Right kidney (tissue), 1 donor: ENCODE data around the gene CRPPA.

Experiments
- DNase-seq: peaks from one replicate; pipeline ENCODE4 v3.0.0-alpha.2; 2016

The CRPPA gene

DNA sequence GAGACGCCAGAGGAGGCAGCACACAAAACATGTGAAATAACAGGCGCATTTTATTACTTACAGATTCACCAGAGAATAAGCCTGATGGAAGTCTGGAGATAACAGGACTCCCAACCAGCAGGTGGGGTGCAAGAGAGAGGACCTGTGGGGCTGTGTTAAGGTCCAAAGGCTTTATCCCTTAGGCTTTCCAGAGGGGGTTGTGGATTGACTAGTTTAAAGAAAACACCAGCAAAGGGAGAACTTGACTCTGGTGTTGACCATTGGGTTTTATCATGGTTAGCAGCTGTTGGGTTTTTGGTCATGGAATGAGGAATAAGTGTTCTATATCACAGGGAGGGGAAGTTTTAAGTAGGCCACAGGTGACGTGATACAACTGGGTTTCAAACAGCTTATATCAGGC is 1.6 kb upstream of the CRPPA start:
- DNase-seq = no peak

DNA sequence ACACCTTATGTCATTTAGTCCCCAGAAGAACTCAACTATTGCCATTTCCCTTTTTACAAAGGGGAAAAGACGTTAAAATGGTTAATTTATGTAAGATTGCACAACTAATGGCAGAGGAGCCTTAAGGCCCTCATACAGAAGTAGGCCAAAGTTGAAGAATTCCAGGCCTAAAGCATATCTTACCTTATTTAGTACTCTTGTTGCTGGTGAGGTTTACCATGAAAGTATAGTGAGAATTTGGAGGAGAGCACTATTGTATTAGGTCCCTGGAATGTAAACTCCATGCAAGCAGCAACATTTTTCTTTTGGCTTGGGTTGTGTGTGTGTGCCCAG is 731 bp upstream of the CRPPA start:
- no peak for DNase-seq

DNA sequence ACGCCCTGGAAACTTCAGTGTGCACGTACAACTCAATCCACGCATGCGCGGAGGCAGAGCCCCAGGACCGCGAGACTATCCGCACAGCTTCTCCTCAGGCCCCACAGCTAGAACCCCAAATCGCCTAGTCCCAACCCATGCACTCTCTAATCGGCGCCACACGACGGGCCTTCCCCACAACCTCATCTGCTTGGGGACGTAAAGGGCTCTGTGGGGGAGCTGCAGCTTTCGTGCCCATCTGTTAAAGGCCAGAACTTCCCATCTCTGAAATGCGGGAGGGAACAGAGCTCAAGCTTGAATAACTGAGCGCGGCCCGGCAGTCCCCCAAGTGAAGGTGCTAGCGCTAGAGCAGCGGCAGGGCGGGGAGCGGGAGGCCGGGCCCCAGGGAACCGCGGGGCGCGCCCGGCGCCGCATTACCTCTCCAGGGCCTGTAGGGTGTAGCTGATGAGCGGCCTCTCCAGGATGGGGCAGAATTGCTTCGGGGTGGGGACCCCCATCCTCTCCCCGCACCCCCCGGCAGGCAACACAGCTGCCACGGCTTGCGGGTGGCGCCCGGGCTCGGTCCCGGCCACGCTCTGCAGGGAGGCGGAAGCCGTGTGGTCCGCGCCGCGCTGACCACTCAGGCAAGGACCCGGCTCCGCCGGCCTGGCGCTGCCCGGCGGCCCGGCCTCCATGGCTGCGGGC is 547 bp downstream of the CRPPA start:
- peak; percentile 98 for DNase-seq

DNA sequence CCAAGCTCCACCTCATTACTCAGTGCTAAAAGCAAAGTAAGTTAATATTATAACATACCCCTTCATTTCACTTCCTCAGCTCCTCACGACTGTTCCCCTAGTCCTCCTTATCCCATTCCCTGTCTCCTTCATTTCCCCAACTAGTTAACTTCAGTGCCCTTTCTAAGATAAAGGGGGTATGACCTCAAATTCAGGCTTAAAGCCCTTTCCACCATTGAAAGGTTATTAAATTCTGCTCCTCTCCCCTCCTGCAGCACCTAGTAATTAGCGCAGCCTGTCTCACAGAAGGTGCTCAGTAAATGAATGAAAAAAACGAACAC is 1.0 kb downstream of the CRPPA start:
- DNase-seq = no peak

DNA sequence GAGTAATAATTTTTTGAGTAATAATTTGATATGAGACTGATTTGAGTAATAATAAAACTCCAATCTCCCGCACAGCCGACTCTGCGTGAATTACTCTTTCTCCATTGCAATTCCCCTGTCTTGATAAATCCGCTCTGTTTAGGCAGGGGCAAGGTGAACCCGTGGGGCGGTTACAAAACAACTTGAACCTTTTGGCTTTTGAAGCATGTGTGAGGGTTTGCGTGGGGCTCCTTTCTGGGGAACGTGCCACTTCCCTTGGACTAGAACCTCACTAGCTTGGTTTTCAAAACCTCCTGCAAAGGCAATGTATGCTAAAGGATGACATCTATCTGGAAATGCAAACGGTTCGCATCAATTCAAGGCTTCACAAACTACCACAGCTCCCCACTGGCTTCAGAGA is 1.5 kb downstream of the CRPPA start:
- DNase-seq = no peak

DNA sequence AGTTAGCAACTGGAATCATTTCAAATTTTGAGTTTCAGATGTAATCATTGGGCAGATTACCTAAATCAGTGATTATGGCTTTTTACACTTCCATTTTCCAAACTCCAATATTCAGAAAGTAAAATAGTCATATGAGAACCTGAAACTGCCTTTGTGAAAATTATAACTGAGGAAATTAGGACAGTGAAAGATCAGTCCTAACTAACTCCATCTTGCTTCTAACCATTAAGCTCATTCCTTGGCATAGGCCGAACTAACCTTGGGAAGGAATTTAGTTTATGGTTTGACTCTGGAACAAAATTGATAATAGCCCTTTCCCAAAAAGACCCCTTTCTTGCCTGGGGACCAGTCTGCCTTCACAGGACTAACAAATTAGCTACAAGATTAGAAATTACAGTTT is 2.2 kb downstream of the CRPPA start:
- no peak for DNase-seq

DNA sequence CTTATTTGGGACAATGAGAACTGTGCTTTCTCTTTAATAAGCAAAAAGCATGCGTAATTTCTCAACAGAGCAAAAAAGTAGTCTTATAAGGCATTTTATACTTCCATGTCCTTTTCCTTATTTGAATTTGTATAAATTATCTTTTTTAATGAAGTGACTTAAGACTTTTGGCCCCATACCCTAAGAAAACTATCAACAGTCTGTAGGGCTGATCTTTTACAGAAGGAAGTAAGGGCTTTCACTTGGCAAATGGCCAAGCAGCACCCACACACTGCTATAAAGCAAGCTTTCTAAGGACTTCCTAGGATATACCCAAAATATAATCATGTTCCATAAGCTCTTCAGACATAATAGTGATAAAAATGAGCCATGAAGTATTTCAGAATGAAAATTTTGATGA is 3.4 kb downstream of the CRPPA start:
- DNase-seq = no peak

DNA sequence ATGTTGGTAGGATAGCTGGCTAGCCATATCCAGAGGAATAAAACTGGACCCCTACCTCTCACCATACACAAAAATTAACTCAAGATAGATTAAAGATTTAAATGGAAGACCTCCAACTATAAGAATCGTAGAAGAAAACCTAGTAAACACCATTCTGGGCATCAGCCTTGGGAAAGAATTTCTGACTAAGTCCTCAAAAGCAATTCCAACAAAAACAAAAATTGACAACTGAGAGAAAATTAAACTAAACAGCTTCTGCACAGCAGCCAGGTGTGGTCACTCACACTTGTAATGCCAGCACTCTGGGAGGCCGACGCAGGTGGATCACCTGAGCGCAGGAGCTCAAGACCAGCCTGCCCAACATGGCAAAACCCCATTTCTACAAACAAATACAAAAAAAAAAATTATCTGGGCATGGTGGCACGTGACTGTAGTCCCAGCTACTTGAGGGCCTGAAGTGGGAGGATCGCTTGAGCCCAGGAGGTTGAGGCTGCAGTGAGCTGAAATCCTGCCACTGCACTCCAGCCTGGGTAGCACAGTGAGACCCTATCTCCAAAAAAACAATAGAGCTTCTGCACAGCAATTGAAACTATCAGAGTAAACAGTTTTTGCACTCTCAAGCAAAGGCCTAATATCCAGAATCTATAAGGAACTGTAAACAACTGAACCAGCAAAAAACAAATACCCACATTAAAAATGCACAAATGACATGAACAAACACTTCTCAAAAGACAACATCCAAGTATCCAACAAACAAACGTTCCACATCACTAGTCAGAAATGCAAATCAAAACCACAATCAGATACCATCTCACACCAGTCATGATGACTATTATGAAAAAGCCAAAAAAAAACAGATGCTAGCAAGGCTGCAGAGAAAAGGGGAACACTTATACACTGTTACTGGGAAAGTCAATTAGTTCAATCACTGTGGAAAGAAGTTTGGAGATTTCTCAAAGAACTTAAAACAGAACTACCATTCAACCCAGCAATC is 4.8 kb downstream of the CRPPA start:
- DNase-seq = no peak

DNA sequence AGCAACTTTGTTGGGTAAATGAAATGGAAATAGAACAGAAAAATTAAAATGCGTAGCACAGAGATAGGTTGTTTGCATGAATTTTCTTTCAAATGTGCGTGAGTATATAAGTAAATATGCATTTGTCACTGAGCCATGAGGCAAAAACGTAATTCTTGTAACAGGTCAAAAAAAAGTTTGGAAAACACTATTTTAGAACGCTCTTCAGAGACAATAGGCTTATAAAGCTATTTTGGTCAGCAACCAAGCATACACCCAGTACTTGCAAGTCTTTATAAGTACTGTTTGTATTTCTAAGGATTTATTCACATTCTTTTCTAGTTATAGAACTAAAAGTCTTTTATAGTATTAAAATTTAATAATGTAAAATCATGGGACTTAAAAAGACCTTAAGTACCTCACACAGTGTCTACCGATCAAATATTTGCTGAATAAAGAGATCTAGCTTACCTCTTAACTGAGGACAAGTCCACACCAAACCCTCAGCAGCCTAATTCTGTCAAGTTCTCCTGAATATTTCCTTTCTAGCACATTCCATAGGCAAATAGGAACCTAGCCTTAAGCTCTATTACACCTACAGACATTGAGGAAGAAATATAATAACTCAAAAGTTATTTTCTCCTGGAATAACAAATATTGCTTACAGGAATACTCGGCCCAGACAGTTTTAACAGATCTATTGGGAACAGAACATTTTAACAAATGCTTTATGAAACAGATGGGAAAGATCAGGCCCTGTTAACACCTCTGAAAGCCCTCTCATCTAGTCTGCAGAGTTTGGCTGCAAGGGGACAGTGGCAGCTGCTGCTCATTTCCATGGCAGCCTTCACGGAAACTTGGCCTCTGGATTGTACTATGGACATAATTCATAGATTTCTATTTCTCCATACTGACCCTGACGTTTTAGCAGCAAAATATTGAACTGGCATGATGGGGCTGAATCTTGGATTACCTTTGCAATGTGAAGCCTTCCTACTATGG is 8.8 kb downstream of the CRPPA start:
- DNase-seq = no peak

DNA sequence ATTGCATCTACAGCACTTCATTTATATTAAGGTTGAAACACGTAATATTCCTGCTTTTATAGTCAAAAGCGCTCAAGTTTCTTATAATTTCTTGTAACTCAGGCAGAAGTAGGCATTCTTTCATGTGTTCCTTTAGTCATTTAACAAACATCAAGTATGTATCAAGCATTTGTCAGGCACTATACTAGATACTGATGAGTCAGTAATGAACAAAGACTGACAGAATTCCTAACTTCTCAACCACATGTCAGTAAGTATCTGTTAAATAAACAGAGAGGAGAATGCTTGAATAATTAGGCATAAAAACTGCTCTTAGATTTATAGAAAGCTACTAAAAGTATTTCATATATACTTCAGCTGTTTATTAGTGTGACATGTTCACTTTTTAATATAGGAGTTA is 9.9 kb downstream of the CRPPA start:
- no peak for DNase-seq

DNA sequence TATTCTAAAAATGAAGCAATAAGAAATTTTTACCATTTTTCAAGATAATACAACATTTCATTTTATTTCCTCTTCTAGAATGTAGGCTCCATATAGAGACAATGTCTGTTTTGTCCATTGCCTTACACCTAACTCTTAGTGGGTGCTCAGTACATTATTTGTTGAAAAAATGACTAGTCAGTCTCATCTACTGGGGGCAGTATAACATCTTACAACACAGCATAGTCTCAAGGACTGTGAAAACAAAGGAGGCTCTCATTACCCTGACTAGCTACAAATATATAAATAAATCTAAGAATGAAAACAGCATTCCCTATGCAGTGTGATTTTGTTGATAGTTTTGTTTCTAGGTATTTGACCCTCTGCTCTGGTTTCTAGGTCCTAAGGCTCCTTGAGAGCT is 11.6 kb downstream of the CRPPA start:
- no peak for DNase-seq

DNA sequence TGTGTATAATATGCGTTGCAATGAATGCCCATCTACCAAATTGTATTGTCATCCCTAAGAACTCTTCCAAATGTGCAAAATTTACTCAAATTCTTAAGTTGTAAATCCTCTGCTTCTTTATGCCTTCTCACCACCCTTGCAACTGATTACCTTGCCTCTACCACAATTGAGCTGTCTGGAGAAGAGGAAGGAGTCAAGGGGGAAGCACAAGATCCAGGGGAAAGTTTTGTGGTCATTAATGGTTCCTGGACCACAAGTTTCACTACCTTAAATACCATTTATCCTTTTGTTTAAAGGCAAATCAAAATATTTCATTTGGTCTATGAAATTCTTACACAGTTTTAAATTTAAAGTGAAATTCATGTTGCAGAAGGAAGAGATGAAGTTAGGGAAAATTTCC is 16.7 kb downstream of the CRPPA start:
- DNase-seq = no peak

DNA sequence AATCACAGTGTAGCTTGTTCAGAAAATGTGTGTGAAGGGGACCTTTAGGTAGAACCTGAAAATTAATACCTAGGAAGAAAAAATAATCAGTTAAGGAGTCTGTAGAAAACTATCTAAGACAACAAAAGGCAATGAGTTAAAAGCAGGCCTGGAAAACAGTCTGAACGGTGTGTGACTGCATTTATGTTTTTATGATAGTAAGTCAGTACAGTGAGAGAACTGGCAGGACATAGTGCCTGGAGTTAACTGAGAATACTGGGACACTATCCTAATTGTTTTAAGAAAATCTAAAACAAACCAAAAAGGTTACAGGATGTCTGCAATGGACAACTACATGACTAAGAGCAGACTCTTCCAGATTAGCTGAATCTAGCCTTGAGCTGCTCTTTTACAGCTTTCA is 17.9 kb downstream of the CRPPA start:
- DNase-seq = no peak

DNA sequence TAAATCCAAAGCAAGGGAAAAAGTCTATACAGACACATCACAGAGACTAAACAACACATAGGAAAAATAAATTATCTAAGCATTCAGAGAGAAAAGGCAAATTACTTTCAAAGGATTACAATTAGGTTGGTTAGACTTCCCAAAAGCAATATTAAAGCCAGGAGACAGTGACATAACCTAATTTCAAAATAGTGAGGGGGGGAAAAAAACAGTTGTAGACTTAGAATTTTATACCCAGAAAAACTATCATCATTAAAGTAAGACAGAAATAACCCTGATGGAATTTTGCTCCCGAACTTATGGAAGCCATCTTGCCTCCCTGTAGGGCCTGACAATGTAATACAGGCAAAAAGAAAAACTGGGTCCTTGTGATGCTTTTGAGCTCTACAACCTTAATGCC is 18.4 kb downstream of the CRPPA start:
- no peak for DNase-seq

DNA sequence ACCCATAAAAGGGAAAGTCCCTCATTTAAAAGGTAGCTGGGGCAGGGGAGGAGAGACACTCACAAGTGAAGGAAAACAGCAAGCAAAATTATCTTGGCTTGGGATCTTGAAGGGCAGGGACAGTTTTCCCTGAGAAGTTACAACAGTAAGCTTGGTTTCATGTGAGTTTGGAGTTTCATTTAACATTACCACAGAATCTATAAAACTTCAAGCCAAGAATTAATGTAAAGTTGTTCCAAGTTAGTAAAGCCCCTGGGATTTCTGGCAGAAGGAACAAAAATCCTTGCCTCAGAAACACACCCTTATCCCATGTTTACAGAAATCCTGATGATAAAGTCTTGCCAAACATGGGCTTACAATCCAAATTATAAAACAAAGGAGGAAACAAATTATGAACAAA is 19.2 kb downstream of the CRPPA start:
- no peak for DNase-seq

DNA sequence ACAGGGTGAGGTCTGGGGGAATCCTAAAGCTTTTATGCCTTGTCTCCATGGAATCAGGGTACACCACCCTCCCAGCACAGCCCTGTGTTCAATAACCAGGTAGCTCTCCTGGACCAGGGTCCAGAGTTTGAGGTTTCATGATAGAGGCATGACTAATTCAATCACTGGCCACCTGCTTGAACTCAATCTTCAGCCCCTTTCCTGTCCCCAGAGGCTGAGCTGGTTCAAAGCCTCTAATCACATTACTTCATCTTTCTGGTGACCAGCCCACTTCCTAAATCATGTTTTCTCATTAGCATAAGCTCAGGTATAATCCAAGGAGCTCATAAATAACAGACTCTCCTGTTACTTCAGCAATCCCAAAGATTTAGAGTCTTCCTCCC is 20.5 kb downstream of the CRPPA start:
- DNase-seq = no peak

DNA sequence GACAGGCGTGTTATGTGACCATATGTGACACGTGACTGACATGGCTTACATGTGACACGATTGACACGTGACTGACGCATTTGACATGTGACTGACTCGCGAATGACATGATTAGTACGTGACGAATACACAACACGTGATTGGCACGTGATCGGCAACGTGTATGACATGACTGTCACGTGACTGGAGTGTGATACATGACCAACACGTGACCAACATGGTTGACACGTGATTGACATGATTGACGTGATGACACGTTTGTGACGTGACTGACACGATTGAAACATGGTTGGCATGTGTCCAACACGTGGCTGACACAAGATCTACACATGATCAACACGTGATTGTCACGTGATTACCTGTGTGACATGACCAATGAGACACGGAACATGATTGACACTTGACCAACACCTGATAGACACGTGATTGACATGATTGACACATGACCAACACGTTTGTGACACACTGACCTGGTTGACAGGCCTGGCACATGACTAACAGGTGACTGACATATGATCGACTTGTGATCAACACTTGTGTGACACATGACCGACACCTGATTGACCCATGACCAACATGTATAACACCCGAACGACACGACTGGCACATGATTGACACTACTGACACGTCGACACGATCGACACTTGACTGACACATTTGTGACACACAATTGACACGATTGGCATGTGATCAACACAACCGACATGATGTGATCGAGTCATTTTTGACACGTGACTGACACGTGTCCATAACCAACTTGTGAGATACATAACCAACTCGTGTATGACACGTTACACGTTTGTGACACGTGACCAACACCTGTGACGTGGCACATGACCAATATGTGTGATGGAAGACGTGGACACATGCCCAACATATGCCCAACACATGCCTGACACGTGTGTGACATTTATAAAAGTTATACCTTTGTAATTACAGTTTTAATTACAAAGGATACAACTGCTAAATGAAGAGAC is 21.1 kb downstream of the CRPPA start:
- no peak for DNase-seq

DNA sequence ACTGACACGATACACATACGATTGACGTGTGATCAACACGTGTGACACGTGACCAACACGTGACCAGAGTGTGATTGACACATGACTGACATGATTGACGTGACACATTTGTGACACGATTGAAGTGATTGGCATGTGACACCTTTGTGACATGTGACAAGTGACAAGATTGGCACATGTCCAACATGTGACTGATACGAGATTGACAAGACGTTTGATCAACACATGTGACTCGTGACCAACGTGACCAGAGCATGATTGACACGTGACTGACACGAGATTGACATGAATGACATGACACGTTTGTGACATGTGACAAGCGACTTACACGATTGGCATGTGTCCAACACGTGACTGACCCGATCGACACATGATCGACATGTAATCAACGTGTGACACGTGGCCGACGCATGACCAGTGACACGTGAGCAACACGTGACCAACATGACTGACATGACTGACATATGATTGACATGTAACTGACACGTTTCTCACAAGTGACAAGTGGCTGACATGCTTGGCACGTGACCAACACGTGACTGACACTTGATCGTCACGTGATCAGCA is 22.0 kb downstream of the CRPPA start:
- DNase-seq = no peak

DNA sequence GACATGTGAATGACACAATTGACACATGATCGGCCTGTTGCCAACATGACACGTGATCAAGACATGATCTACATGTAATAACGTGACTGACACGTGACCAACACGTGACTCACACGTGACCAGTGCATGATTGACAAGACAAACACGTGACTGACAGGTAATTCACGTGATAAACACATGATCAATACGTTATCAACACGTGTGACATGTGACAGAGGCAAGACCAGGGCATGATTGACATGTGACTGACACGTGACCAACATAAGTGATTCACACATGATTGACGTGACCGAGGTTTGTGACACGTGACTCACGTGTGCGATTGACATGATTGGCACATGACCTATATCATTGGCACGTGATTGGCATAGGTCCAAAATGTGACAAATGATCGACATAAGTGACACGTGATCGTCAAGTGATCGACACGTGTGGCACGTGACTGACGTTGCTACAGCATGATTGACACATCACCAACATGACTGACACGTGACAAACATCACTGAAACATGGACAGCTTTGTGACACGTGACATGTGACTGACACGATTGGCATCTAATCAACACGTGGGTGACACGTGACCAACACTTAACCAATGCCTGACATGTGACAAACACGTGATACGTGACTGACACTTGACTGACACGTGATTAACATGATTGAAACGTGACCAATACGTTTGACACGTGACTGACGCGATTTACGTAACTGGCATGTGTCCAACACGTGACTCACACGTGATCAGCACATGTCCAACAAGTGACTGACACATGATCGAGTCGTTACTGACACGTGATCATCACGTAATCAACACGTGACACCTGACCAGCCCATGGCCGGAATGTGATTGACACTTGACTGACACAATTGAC is 23.0 kb downstream of the CRPPA start:
- no peak for DNase-seq

DNA sequence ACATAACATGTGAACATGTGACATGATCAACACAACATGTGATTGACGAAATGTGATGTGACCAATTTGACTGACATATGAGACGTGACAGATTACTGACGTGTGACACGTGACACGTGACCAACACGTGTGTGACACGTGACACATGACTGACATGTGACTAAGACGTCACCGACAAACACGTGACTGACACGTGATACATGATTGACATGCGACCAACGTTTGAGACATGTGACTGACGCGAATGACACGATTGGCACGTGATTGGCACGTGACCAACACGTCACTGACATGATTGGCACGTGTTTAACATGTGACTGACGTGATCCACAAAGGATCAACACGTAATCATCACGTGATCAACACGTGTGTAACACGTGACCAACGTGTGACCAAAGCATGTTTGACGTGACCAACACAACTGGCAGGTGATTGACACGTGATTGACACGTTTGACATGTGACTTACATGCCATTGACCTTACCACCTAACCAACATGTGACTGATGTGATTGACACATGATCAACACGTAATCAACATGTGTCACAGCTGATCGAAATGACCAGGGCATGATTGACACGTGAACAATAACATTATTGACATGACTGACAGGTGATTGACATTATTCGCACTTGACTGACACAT is 23.7 kb downstream of the CRPPA start:
- no peak for DNase-seq
